ENCODE measurements around the gene RBBP8NL.

RBBP8NL gene

GRCh38 chr20:62372042-62372993 lies 55.0 kb downstream of the RBBP8NL start:
- H2AFZ ChIP-seq (ENCODE audit: low read length), result no peak overlapping the region
- TF ChIP-seq EZH2 (optimal IDR thresholded peaks at IDR 0.05; ENCODE audit: low read depth, low read length), result no peak
- no peak for TF ChIP-seq EZH2phosphoT487 (IDR thresholded peaks at IDR 0.05; ENCODE audit: low read length)
- no peak for TF ChIP-seq CTCF (IDR thresholded peaks at IDR 0.05; ENCODE audit: low read length)
- no peak overlapping the region for H3K27ac ChIP-seq (ENCODE audit: low read length)
- no peaks in the 10 kb centered on the region for H3K79me2 ChIP-seq (ENCODE audit: low read length)
- H3K4me1 ChIP-seq (ENCODE audit: low read length), result peaks cover 10% of the 10 kb centered on the region
- no peaks in the 10 kb centered on the region for H3K27me3 ChIP-seq (replicated peaks; ENCODE audit: insufficient read depth, low read length)
- no peaks in the 10 kb centered on the region for H3F3A ChIP-seq (ENCODE audit: insufficient read depth, low read length)
- no peak overlapping the region for H3K4me3 ChIP-seq (ENCODE audit: low read length)
- DNase-seq, result no peak
- no peaks in the 10 kb centered on the region for H3K36me3 ChIP-seq (replicated peaks; ENCODE audit: insufficient read depth, low read length)
- H3K9me2 ChIP-seq (replicated peaks; ENCODE audit: insufficient read depth, low read length), result no peaks in the 10 kb centered on the region
- H4K20me1 ChIP-seq (ENCODE audit: insufficient read depth, low read length), result no peaks in the 10 kb centered on the region
- no peaks in the 10 kb centered on the region for H3K9me3 ChIP-seq (replicated peaks; ENCODE audit: insufficient read depth, low read length)
- H3K9ac ChIP-seq (ENCODE audit: low read length), result no peak overlapping the region
- H3K4me2 ChIP-seq (ENCODE audit: low read depth, low read length), result no peak overlapping the region

- H3K27me3 ChIP-seq (replicated peaks; ENCODE audit: insufficient read depth, low read length), result no peaks in the 10 kb centered on the region
- no peak overlapping the region for H3K9ac ChIP-seq (ENCODE audit: low read length)
- H3K4me2 ChIP-seq (ENCODE audit: low read depth, low read length), result no peak overlapping the region
- H3K9me2 ChIP-seq (replicated peaks; ENCODE audit: insufficient read depth, low read length), result no peaks in the 10 kb centered on the region
- DNase-seq, result no peak
- peaks cover 10% of the 10 kb centered on the region for H3K4me1 ChIP-seq (ENCODE audit: low read length)
- no peaks in the 10 kb centered on the region for H3K36me3 ChIP-seq (replicated peaks; ENCODE audit: insufficient read depth, low read length)
- peaks cover 3% of the 10 kb centered on the region for H3K79me2 ChIP-seq (ENCODE audit: low read length)
- H3F3A ChIP-seq (ENCODE audit: insufficient read depth, low read length), result no peaks in the 10 kb centered on the region
- no peak overlapping the region for H2AFZ ChIP-seq (ENCODE audit: low read length)
- H3K27ac ChIP-seq (ENCODE audit: low read length), result no peak overlapping the region
- H3K4me3 ChIP-seq (ENCODE audit: low read length), result no peak overlapping the region
- no peaks in the 10 kb centered on the region for H3K9me3 ChIP-seq (replicated peaks; ENCODE audit: insufficient read depth, low read length)
- no peak for TF ChIP-seq EZH2 (optimal IDR thresholded peaks at IDR 0.05; ENCODE audit: low read depth, low read length)
- no peak for TF ChIP-seq EZH2phosphoT487 (IDR thresholded peaks at IDR 0.05; ENCODE audit: low read length)
- no peak for TF ChIP-seq CTCF (IDR thresholded peaks at IDR 0.05; ENCODE audit: low read length)
- no peaks in the 10 kb centered on the region for H4K20me1 ChIP-seq (ENCODE audit: insufficient read depth, low read length)
Measured at GRCh38 chr20:62371588-62372041, 55.7 kb downstream of the RBBP8NL start.

GRCh38 chr20:62370807-62371587 lies 56.3 kb downstream of the RBBP8NL start:
- no peak overlapping the region for H3K4me3 ChIP-seq (ENCODE audit: low read length)
- H3K27me3 ChIP-seq (replicated peaks; ENCODE audit: insufficient read depth, low read length), result no peaks in the 10 kb centered on the region
- no peak overlapping the region for H2AFZ ChIP-seq (ENCODE audit: low read length)
- H3K27ac ChIP-seq (ENCODE audit: low read length), result no peak overlapping the region
- H3K79me2 ChIP-seq (ENCODE audit: low read length), result peaks cover 9% of the 10 kb centered on the region
- TF ChIP-seq EZH2 (optimal IDR thresholded peaks at IDR 0.05; ENCODE audit: low read depth, low read length), result no peak
- no peak for TF ChIP-seq EZH2phosphoT487 (IDR thresholded peaks at IDR 0.05; ENCODE audit: low read length)
- no peak for TF ChIP-seq CTCF (IDR thresholded peaks at IDR 0.05; ENCODE audit: low read length)
- no peaks in the 10 kb centered on the region for H3K36me3 ChIP-seq (replicated peaks; ENCODE audit: insufficient read depth, low read length)
- H3K9me2 ChIP-seq (replicated peaks; ENCODE audit: insufficient read depth, low read length), result no peaks in the 10 kb centered on the region
- H4K20me1 ChIP-seq (ENCODE audit: insufficient read depth, low read length), result no peaks in the 10 kb centered on the region
- H3K9ac ChIP-seq (ENCODE audit: low read length), result no peak overlapping the region
- H3K4me1 ChIP-seq (ENCODE audit: low read length), result peaks cover 10% of the 10 kb centered on the region
- H3K9me3 ChIP-seq (replicated peaks; ENCODE audit: insufficient read depth, low read length), result no peaks in the 10 kb centered on the region
- 0 out of 2 replicates have a peak, but pooled peaks cover under 1% of the 10 kb centered on the region for H3F3A ChIP-seq (ENCODE audit: insufficient read depth, low read length)
- no peak for DNase-seq
- H3K4me2 ChIP-seq (ENCODE audit: low read depth, low read length), result no peak overlapping the region
